Glomerular visceral epithelial cell (primary cell): ENCODE results near the gene WNK1.

ENCODE experiments used
- DNase-seq: peaks from one replicate; pipeline ENCODE4 v3.0.0-alpha.2; 2016; ENCODE audit errors: extremely low spot score

Gene WNK1

DNA sequence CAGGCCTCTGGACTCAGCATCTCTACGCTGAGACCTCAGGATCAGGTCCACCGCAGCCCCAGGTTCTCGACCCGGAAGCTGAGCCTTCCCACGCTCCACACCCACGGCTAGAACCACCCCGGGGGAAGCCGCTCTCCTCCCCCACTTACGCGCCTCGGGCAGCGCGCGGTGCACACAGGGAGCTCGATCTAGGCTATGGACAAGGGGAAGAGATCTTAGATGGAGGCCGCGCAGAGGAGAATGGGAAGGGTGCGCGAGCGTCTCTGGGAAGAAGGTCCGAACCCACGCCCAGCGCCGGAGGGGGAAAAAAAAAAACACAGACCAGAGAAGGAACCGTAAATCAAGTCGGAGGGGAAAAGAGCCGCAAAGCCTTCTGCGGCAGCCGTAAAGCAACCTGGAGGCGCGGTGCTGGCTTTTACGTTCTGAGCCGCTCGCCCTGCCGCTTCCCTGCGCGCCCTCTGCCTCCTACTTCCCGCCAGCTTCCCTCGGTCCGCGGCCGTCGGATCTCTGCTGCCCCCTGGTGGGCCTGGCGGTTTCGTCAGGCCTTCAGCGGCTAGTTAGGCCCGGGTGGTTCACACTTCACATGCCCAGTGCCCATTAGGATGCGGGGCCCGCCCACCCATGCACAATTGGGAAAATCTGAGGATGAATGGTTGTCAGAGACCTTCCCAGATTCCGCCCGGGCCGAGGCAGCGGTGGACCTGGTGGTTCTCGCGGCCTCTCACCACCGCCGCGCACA, 197.2 kb downstream of the WNK1 start, which contains the start of gene RAD52:
RAD52 (minus strand) TSS at position 242 of the 739 bp plus-strand sequence. CDS start 16,636 bp downstream, outside the sequence.
- peak; percentile 99 for DNase-seq

GRCh38 chr12:951176-951575, 198.8 kb downstream of the WNK1 start:
- DNase-seq = no peak

DNA sequence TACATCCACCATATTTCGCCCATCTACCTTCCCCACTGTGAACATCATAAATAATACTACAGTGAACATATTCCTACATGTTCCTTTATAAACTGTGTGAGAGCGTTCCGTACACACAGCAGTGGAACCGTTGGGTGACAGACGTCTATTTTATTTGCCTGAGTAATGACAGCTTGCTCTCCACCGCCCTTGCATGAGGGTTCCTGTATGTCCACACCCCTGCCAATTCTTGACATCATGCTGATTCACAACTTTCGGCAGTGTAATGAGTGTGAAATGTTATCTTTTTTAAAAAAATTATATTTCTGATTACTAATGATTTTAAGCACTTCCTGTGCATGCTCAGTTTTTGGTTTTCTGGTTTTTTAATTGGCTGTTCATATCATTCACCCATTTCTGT, 201.4 kb downstream of the WNK1 start:
- DNase-seq = peak; percentile 10

GRCh38 chr12:954741-955140, 202.4 kb downstream of the WNK1 start:
- DNase-seq = no peak

GRCh38 chr12:955939-956338, 203.6 kb downstream of the WNK1 start:
- DNase-seq = no peak

DNA sequence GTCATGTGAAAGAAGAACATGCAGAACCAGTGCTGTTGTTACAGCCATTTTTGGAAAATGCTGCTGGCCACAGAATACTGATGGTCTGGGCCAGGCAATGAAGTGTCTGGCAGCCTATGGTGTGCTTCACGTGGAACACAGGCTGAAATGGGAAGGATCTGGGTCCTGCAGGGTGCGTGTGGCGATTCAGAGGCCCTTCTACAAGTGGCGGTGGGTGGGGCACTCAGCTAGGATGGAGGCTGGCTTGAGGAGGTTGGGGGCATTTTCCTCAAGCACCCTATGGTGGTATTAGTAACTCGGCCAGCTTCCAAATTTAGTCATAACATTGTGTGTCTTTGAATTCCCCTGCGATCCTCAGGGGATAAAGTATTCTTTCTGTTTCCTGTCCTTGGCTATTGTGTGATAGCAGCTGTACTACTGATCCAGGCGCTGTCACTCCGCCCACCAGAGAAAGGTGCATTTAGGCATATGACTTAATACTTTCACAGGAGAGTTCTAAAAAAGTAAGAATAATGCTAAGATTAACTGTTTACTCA, 206.3 kb downstream of the WNK1 start:
- DNase-seq = no peak
